OCI-M2 (cell line): Measurements from ENCODE around the gene DLG4.
"Not testable (repeated sequence)": the region's sequence is repeated elsewhere in the genome, so short reads cannot be mapped to it uniquely, and the experiment has no call there.

Source experiments
- DNase-seq: peaks from one replicate; lab custom pipeline; 2025; ENCODE audit not compliant: unreplicated experiment; lab: John Stamatoyannopoulos, UW

DLG4 gene

GRCh38 chr17:7168841-7169564 lies 50.6 kb downstream of the DLG4 start:
- not testable (repeated sequence) for DNase-seq

GRCh38 chr17:7167832-7168231 lies 51.8 kb downstream of the DLG4 start:
- DNase-seq: no peak

GRCh38 chr17:7166873-7167272 lies 52.8 kb downstream of the DLG4 start:
- DNase-seq: no peak

GRCh38 chr17:7159571-7159970 lies 60.1 kb downstream of the DLG4 start:
- not testable (repeated sequence) for DNase-seq

GRCh38 chr17:7158424-7158823 lies 61.2 kb downstream of the DLG4 start:
- DNase-seq: not testable (repeated sequence)

GRCh38 chr17:7156342-7156940 lies 63.2 kb downstream of the DLG4 start:
- no peak for DNase-seq

GRCh38 chr17:7147772-7148171 lies 71.9 kb downstream of the DLG4 start:
- DNase-seq: no peak

- no peak for DNase-seq
Observed at GRCh38 chr17:7146115-7146514, 73.5 kb downstream of the DLG4 start.

- no peak for DNase-seq
Observed at GRCh38 chr17:7144213-7144612, 75.4 kb downstream of the DLG4 start.

GRCh38 chr17:7141824-7142223 lies 77.8 kb downstream of the DLG4 start:
- DNase-seq: no peak

GRCh38 chr17:7139400-7139799 lies 80.2 kb downstream of the DLG4 start:
- no peak for DNase-seq

- no peak for DNase-seq
Observed at GRCh38 chr17:7138800-7139381, 80.7 kb downstream of the DLG4 start.

GRCh38 chr17:7137171-7137943 lies 82.3 kb downstream of the DLG4 start:
- DNase-seq: no peak
